K562 (cell line): ENCODE data around the gene VPS41. TPM values are rescaled to one million over a fixed set of nuclear protein-coding genes. Genes with fewer than 3 reads are reported as not detected.

ENCODE experiments used
- ATAC-seq: fragments of 200-7000 bp; cut with Tn5 transposase; 3 replicates; pipeline ENCODE4 v1.9.1; 2020; ENCODE audit warnings: moderate library complexity
- BruUV-seq: library from RNA; stranded (reverse); fragments of 400-500 nt; replicated peaks from 2 replicates; lab custom pipeline; 2021; lab: Mats Ljungman, UMichigan
- CTCF ChIA-PET: fragments of 300-600 bp; formaldehyde crosslinking; extraction: SDS; loops from one replicate; lab custom pipeline; 2021; ENCODE audit warnings: low intra/inter-chr PET ratio; lab: Yijun Ruan, JAX
- POLR2A ChIA-PET: fragments of 300-600, 350-650 bp; sonication (Branson Sonifier 250); formaldehyde crosslinking; extraction: SDS; loops from one replicate; lab custom pipeline; 2021; ENCODE audit warnings: antibody characterized with exemption, inconsistent platforms; lab: Yijun Ruan, JAX
- DNase-seq, 4 experiments: peaks; one replicate each; pipeline versions ENCODE4 v3.0.0 to v3.0.0-alpha.2; 2011 to 2018; ENCODE audit warnings: low spot score in 3 of 4, mixed read lengths in 3 of 4; ENCODE audit errors: extremely low read depth in 1 of 4
- FAIRE-seq: peaks from 2 replicates; lab custom pipeline; 2011; peaks lifted over from hg19 to GRCh38; lab: Jason Lieb, UNC
- H2AFZ ChIP-seq: 2 replicates; pipeline ENCODE4 v1.6.0; 2011; ENCODE audit warnings: low read depth, low read length, control low read depth, inconsistent platforms
- H3K27ac ChIP-seq: fragments of 200-600 bp; 3 replicates; pipeline ENCODE4 v1.8.0; 2011; ENCODE audit warnings: low read depth, mild to moderate bottlenecking, control low read depth, inconsistent platforms, low read length, moderate library complexity, mixed read lengths; ENCODE audit errors: extremely low read depth
- H3K27me3 ChIP-seq, 2 experiments: fragments of 300-600 bp in 1 of 2; 2 replicates in 1 of 2; 3 replicates in 1 of 2; pipeline versions ENCODE4 v1.6.0 to v1.8.0; 2011; ENCODE audit warnings: inconsistent platforms in 2 of 2, low read length in 2 of 2, mild to moderate bottlenecking in 1 of 2, mixed read lengths in 1 of 2, moderate library complexity in 1 of 2; ENCODE audit not compliant: control insufficient read depth in 2 of 2, insufficient read depth in 2 of 2
- H3K36me3 ChIP-seq: fragments of 300-600 bp; 3 replicates; pipeline ENCODE4 v1.8.0; 2011; ENCODE audit warnings: mild to moderate bottlenecking, low read length, inconsistent platforms; ENCODE audit not compliant: control insufficient read depth, insufficient read depth
- H3K4me1 ChIP-seq, 2 experiments: fragments of 200-600 bp in 1 of 2; replicated peaks in 1 of 2; 2 replicates in 1 of 2; 3 replicates in 1 of 2; pipeline versions ENCODE4 v1.5.1 to v1.8.0; 2011; ENCODE audit warnings: inconsistent platforms in 2 of 2, low read length in 2 of 2, mild to moderate bottlenecking in 1 of 2, mixed read lengths in 1 of 2, moderate library complexity in 1 of 2; ENCODE audit not compliant: control insufficient read depth in 2 of 2, insufficient read depth in 2 of 2
- H3K4me2 ChIP-seq: 2 replicates; pipeline ENCODE4 v1.6.1; 2011; ENCODE audit warnings: low read length, control low read depth, inconsistent platforms, mixed read lengths; ENCODE audit not compliant: insufficient read depth
- H3K4me3 ChIP-seq: fragments of 200-600 bp; sonication (generic), shearing (Covaris generic); 2 replicates; pipeline ENCODE4 v1.5.1; 2016; ENCODE audit warnings: control low read depth, inconsistent platforms
- H3K79me2 ChIP-seq: fragments of 200-600 bp; 3 replicates; pipeline ENCODE4 v1.8.0; 2011; ENCODE audit warnings: low read length, inconsistent platforms; ENCODE audit not compliant: control insufficient read depth, insufficient read depth
- H3K9ac ChIP-seq, 2 experiments: 2 replicates each; pipeline versions ENCODE4 v1.6.0 to v1.6.1; 2011; ENCODE audit warnings: low read depth in 2 of 2, low read length in 2 of 2, control low read depth in 1 of 2, inconsistent platforms in 1 of 2, mild to moderate bottlenecking in 1 of 2, mixed read lengths in 1 of 2; ENCODE audit not compliant: insufficient read depth in 1 of 2
- H3K9me1 ChIP-seq: one replicate; pipeline ENCODE4 v1.6.0; 2011; ENCODE audit warnings: inconsistent platforms, mild to moderate bottlenecking, low read length, moderate library complexity; ENCODE audit not compliant: control insufficient read depth, insufficient read depth
- H3K9me3 ChIP-seq: replicated peaks from 2 replicates; pipeline ENCODE4 v1.5.1; 2011; ENCODE audit warnings: low read depth, low read length, inconsistent platforms; ENCODE audit not compliant: control insufficient read depth, insufficient read depth
- H4K20me1 ChIP-seq: replicated peaks from 2 replicates; pipeline ENCODE4 v1.6.1; 2011; ENCODE audit warnings: low read length, inconsistent platforms, mixed read lengths; ENCODE audit not compliant: control insufficient read depth, insufficient read depth
- CBX5 ChIP-seq: IDR thresholded peaks from 2 replicates; pipeline ENCODE4 v1.6.1; 2014; ENCODE audit warnings: low read depth, borderline replicate concordance
- FOXA3 ChIP-seq, 2 experiments: fragments of 450-650 bp in 1 of 2; sonication (generic) in 1 of 2; formaldehyde crosslinking; IDR thresholded peaks in 1 of 2; conservative IDR thresholded peaks in 1 of 2; 2 replicates each; pipeline versions ENCODE4 v1.4.0 to v1.8.0; 2020 to 2022; ENCODE audit warnings: mild to moderate bottlenecking in 2 of 2, missing genetic modification reagents in 1 of 2
- MTF1 ChIP-seq: fragments of 250-450 bp; sonication (Bioruptor Pico); IDR thresholded peaks from 2 replicates; pipeline ENCODE4 v1.9.0; 2021; ENCODE audit warnings: moderate library complexity, mild to moderate bottlenecking, inconsistent platforms, borderline replicate concordance
- NR4A1 ChIP-seq, 2 experiments: fragments of 250-450 bp in 1 of 2; fragments of 450-650 bp in 1 of 2; sonication (Bioruptor Pico) in 1 of 2; IDR thresholded peaks; 2 replicates each; pipeline versions ENCODE4 v1.4.0 to v1.6.1; 2016 to 2020; ENCODE audit warnings: mild to moderate bottlenecking in 2 of 2, missing compliant biosample characterization in 1 of 2, missing genetic modification characterization in 1 of 2, moderate library complexity in 1 of 2
- RBM39 ChIP-seq: fragments of 200-400 bp; formaldehyde crosslinking; optimal IDR thresholded peaks from 2 replicates; pipeline ENCODE3; 2018; ENCODE audit warnings: low read depth, low read length
- XRCC5 ChIP-seq: fragments of 200-400 bp; formaldehyde crosslinking; IDR thresholded peaks from 2 replicates; pipeline ENCODE4 v1.6.1; 2017; ENCODE audit warnings: low read depth, mild to moderate bottlenecking, low read length
- WGBS: fragments of 100-300 bp; shearing (Covaris generic); methylation state at CpG from one replicate; pipeline ENCODE4 v1.1.6; 2016; ENCODE audit warnings: low coverage, mixed read lengths; ENCODE audit not compliant: insufficient coverage; ENCODE audit errors: missing lambda C conversion rate; 5-methylcytosine and 5-hydroxymethylcytosine counted together
- in situ Hi-C: fragments of 300-500 bp; cut with MboI; formaldehyde crosslinking; loops from 4 replicates; pipeline ENCODE4 v1.15.0; 2018; ENCODE audit warnings: inconsistent platforms, mixed read lengths
- intact Hi-C: fragments of 100-400 bp; cut with micrococcal nuclease; formaldehyde crosslinking; loops from 2 replicates; pipeline ENCODE4 v1.14.2; 2022
- polyA plus RNA-seq, 8 experiments: library from polyadenylated mRNA; depleted of rRNA in 4 of 8; stranded (reverse) in 5 of 8; unstranded in 3 of 8; fragments of >200 nt; fragmentation: Nextera tagmentation in 2 of 8; fragmentation: Illumina TruSeq in 1 of 8; extraction: Ambion mirVana in 2 of 8; extraction: Trizol in 1 of 8; gene quantifications; 2 replicates each; pipeline versions ENCODE4 v1.2.1 to v1.2.3, GENCODE V29; 2011 to 2014; ENCODE audit warnings: inconsistent platforms in 1 of 8, missing spikeins in 1 of 8
- total RNA-seq, 7 experiments: library from RNA; depleted of rRNA in 6 of 7; stranded (reverse); fragments of >200 nt in 6 of 7; fragmentation: Illumina TruSeq in 2 of 7; extraction: Trizol in 2 of 7; gene quantifications; 2 replicates each; pipeline versions ENCODE4 v1.2.1 to v1.2.3, GENCODE V29; 2011 to 2021; ENCODE audit warnings: low replicate concordance in 1 of 7
- TF ChIP-seq, protein P1 (sequence below): sonication (generic); formaldehyde crosslinking; IDR thresholded peaks from 2 replicates; pipeline ENCODE4 v1.8.0; 2022; ENCODE audit warnings: mild to moderate bottlenecking, missing genetic modification reagents
- TF ChIP-seq, protein P2 (sequence below): IDR thresholded peaks from 3 replicates; pipeline ENCODE4 v1.6.1; 2011; ENCODE audit warnings: borderline replicate concordance, mild to moderate bottlenecking; ENCODE audit not compliant: insufficient read length, insufficient read depth
- TF ChIP-seq, protein P3 (sequence below): sonication (generic); formaldehyde crosslinking; IDR thresholded peaks from 2 replicates; pipeline ENCODE4 v1.8.1; 2023; ENCODE audit warnings: missing genetic modification reagents, mild to moderate bottlenecking, borderline replicate concordance

The VPS41 gene
- total and polyA plus RNA-seq, 9 of the 15 experiments (the other 6 are each of a cell fraction or from before 2014, with no cell fraction given): 17.7 to 46.8 (median 32.1) TPM

DNA sequence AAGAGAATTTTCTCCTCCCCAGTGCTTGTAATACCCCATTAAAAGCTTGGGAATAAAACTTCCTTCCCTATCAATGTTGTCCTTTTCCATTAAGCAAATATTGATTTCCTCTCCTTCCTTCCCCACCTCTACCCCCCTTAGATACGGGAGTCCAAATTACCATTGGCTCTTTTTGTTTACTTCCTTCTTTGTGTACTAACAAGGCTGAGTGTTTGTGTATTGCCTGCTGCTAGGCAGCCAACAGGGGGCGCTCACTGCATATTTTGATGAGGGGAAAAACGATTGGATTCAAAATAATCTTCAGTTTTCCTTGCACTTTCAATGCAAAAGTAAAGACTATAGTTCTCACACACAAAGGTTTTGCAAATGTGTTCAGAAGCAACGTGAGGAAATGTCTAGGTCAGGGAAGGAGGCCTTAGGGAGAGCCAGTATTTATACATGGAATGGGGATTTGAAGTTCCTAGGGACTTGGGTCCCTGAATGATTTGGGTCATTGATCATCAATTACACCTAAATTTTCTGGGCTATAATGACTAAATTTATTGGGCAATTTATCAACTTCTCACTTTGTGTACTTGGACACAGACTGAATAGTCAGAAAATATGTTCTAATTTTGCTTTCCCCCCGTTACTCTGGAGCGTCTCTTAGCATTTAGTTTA, 23.6 kb upstream of the VPS41 start:
- H3K4me2 ChIP-seq: no peak overlapping the region
- BruUV-seq: no TSS peak
- peak overlapping the region; percentile 63; the same call in 1 of the 2 replicates for H2AFZ ChIP-seq
- TF ChIP-seq CBX5: no peak
- 0 out of 2 replicates have a peak, but pooled peaks have one; percentile 53 for TF ChIP-seq XRCC5
- TF ChIP-seq FOXA3 (CRISPR knock-in tag; conservative IDR thresholded peaks at IDR 0.05 in 1 of 2, IDR thresholded peaks at IDR 0.05 in 1 of 2): 0 out of 4 replicates have a peak, but pooled peaks of 1 of the 2 experiments have one; percentile 18
- TF ChIP-seq RBM39: no peak
- TF ChIP-seq, protein P1, sequence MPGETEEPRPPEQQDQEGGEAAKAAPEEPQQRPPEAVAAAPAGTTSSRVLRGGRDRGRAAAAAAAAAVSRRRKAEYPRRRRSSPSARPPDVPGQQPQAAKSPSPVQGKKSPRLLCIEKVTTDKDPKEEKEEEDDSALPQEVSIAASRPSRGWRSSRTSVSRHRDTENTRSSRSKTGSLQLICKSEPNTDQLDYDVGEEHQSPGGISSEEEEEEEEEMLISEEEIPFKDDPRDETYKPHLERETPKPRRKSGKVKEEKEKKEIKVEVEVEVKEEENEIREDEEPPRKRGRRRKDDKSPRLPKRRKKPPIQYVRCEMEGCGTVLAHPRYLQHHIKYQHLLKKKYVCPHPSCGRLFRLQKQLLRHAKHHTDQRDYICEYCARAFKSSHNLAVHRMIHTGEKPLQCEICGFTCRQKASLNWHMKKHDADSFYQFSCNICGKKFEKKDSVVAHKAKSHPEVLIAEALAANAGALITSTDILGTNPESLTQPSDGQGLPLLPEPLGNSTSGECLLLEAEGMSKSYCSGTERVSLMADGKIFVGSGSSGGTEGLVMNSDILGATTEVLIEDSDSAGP (CRISPR knock-in tag): no peak
- TF ChIP-seq, protein P2, sequence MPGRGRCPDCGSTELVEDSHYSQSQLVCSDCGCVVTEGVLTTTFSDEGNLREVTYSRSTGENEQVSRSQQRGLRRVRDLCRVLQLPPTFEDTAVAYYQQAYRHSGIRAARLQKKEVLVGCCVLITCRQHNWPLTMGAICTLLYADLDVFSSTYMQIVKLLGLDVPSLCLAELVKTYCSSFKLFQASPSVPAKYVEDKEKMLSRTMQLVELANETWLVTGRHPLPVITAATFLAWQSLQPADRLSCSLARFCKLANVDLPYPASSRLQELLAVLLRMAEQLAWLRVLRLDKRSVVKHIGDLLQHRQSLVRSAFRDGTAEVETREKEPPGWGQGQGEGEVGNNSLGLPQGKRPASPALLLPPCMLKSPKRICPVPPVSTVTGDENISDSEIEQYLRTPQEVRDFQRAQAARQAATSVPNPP: no peak
- TF ChIP-seq MTF1 (CRISPR knock-in tag): no peak
- no peak for TF ChIP-seq NR4A1 (CRISPR knock-in tag; IDR thresholded peaks at IDR 0.05)
- TF ChIP-seq NR4A1 (tag; IDR thresholded peaks at IDR 0.05): no peak
- TF ChIP-seq, protein P3, sequence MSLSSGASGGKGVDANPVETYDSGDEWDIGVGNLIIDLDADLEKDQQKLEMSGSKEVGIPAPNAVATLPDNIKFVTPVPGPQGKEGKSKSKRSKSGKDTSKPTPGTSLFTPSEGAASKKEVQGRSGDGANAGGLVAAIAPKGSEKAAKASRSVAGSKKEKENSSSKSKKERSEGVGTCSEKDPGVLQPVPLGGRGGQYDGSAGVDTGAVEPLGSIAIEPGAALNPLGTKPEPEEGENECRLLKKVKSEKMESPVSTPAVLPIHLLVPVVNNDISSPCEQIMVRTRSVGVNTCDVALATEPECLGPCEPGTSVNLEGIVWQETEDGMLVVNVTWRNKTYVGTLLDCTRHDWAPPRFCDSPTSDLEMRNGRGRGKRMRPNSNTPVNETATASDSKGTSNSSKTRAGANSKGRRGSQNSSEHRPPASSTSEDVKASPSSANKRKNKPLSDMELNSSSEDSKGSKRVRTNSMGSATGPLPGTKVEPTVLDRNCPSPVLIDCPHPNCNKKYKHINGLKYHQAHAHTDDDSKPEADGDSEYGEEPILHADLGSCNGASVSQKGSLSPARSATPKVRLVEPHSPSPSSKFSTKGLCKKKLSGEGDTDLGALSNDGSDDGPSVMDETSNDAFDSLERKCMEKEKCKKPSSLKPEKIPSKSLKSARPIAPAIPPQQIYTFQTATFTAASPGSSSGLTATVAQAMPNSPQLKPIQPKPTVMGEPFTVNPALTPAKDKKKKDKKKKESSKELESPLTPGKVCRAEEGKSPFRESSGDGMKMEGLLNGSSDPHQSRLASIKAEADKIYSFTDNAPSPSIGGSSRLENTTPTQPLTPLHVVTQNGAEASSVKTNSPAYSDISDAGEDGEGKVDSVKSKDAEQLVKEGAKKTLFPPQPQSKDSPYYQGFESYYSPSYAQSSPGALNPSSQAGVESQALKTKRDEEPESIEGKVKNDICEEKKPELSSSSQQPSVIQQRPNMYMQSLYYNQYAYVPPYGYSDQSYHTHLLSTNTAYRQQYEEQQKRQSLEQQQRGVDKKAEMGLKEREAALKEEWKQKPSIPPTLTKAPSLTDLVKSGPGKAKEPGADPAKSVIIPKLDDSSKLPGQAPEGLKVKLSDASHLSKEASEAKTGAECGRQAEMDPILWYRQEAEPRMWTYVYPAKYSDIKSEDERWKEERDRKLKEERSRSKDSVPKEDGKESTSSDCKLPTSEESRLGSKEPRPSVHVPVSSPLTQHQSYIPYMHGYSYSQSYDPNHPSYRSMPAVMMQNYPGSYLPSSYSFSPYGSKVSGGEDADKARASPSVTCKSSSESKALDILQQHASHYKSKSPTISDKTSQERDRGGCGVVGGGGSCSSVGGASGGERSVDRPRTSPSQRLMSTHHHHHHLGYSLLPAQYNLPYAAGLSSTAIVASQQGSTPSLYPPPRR (CRISPR knock-in tag): no peak

More for the DNA sequence above, 23.6 kb upstream of the VPS41 start:
- in situ Hi-C loops (loop anchor here (5.0 kb wide), 1 partner anchor 535 kb away; no protein-coding TSS in a partner anchor), intact Hi-C loops (loop anchor here (1.0 to 10.0 kb wide), 5 partner anchors 135 to 588 kb away; no protein-coding TSS in a partner anchor)
- FAIRE-seq (peak; percentile 91), DNase-seq (peak; percentile 42 to 74 (median 55)), ATAC-seq (peak; percentile 75)
- Histone ChIP-seq H3K4me3 (no peak overlapping the region), H3K4me1 (0 out of 5 replicates have a peak, but pooled peaks cover 0 to 7% of the 10 kb centered on the region in 2 experiments), H3K36me3 (no peaks in the 10 kb centered on the region), H4K20me1 (no peaks in the 10 kb centered on the region), H3K9ac (no peak overlapping the region), H3K79me2 (no peaks in the 10 kb centered on the region), H3K27me3 (peaks cover 3 to 6% of the 10 kb centered on the region in 2 experiments; a peak in 2 of 5 replicates), H3K9me1 (no peaks in the 10 kb centered on the region), H3K9me3 (no peaks in the 10 kb centered on the region), H3K27ac (no peak overlapping the region)
- ChIA-PET CTCF (interaction anchor here (0.6 to 2.7 kb wide), 4 partner anchors 13 to 587 kb away, joined by 5 to 19 read pairs (median 7); no protein-coding TSS in a partner anchor), POLR2A (no interaction called here)
- 10% methylated on average over 6 of the region's 6 CpGs for WGBS
